HG03571 (cell line): ENCODE data around the gene CPN2.

Experiments used
- ATAC-seq: cut with Tn5 transposase; IDR thresholded peaks from one replicate; pipeline ENCODE4 v1.9.1; 2021; ENCODE audit not compliant: unreplicated experiment

Gene CPN2

DNA sequence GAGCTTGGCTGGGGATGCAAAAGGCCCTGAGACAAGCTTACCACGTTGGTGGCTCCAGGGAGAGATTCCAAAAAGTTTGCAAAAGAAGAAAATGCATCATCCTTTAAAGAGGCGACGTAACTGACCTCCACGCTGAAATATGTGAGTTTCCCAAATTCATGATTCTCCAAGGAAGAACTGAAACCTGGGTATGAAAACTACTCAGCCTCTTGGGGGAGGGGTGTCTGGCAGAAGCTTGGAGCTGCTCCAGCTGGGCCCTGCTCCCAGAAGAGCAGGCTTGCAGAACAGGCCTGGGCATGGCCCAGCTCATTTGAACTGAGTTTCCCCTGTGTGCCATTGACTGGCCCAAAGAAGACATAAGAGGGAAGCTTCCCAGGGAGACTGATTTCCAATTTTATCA is 20.5 kb downstream of the CPN2 start:
- ATAC-seq: no peak

DNA sequence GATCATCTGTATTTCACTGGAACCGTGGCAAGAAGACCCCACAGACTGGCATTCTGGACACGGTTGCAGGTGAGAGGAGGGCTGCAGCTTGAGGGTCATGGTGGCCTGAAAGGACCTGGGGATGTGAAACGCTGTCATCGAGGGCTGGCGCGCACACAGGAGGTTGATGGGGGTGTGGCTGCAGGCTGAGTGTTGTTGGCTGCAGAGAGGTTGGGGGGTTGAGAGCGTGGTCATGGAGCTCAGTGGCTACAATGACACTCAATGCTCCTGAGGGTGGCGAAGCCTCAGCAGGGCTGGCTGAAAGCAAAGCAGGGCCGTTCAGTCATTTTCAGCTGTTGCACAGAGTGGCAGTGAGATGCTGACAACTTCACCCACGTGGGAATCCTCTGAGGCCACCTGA is 21.0 kb downstream of the CPN2 start:
- no peak for ATAC-seq

DNA sequence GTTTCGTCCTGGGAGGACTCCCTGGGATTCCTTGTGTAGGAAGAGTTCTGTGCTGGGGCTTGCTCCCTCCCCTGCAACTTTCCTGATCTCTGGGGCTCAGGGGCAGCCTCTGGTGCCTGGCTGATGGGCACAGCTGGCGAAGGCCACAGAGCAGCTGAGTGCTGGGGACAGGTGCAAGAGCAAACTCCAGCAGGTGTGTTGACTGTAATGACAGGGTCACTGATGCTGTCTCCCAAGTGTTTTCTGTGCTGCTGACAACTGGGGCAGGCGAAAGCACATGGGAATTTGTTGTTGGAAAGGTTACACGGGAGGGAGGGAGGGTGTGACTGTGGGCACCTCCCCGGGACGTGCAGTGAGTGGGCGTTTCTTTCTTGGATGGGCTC is 21.6 kb downstream of the CPN2 start:
- no peak for ATAC-seq

DNA sequence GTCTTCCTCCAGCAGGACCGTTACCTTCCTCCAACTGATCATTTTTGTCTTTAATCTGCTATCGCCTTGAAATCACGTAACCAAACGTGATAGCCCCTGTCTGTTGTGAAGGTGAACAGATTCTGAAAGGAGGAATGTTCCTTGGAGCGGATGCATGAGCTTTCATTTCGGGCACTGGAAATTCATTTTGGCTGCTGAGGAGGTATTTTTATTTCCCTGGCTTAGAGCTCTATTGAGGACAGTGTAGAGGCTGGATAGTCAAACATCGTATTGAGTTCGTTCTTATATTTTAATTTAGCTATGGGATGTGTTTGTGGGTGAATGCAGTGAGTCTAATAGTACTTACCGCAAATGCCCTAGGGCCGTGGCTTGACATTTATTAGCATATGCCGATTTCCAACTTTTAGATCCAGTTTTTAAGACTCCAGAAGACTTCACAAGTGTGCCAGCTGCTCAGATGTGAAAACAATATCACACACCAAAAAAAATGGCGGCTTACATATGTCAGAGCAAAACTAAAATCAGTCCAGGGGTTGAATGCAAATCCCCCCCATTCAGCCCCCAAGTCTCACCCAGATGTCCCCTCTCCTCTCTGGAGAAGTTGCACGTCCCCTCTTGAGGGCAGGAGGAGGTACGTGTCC is 22.1 kb downstream of the CPN2 start:
- ATAC-seq: no peak

DNA sequence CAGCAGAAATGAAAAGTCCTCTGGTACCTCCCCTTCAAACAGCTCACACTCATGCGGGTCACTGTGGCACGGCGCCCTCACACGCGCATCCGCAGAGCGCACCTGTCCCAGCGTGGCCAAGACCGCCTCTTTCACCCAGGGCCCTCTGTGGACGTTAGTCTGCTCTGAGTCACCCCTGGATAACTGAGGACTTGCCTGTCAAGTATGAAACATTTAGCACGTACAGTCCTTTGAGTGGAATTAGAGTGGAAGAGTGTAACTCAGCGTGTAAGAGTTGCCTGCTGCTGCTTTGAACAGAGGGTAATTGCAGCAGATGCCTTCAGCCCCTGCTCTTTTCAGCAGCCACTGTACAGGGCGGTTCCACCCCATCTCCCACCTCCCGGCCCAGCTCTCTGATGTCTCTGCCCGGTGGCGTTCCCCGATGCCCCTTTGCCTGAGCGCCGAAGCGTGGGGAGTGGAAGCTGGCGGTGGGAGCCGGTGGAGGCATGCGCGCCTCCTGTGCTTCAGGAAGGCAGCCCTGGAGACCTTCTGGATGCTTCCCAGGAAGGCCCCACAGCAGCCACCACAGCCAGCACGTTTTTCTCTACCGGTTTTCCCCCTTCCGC is 23.0 kb downstream of the CPN2 start:
- no peak for ATAC-seq

DNA sequence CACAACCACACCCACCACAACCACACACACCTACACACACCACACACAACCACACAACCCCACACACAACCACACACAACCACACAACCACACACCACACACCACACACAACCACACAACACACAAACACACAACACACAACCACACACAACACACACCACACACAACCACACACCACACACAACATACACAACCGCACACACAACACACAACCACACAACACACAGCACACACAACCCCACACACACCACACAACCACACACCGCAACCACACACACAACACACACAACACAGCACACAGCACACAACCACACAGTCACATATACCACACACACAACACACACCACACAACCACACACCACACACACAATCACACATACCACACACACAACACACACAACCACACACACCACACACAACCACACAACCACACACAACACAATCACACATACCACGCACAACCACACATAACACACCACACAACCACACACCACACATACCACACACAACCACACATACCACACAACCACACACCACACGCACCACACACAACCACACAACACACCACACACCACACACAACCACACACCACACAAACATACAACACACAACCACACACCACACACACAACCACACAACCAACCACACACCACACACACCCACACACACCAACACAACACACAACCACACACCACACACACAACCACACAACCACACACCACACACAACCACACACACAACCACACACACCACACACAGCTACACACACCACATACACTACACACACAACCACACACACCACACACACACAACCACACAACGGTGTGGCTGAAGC is 23.7 kb downstream of the CPN2 start:
- no peak for ATAC-seq

DNA sequence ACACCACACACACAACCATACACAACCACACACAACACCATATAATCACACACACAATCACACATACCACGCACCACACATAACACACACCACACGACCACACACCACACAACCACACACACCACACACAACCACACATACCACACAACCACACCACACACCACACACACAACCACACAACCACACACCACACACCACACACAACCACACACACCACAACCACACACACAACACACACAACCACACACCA is 24.2 kb downstream of the CPN2 start:
- ATAC-seq: no peak

DNA sequence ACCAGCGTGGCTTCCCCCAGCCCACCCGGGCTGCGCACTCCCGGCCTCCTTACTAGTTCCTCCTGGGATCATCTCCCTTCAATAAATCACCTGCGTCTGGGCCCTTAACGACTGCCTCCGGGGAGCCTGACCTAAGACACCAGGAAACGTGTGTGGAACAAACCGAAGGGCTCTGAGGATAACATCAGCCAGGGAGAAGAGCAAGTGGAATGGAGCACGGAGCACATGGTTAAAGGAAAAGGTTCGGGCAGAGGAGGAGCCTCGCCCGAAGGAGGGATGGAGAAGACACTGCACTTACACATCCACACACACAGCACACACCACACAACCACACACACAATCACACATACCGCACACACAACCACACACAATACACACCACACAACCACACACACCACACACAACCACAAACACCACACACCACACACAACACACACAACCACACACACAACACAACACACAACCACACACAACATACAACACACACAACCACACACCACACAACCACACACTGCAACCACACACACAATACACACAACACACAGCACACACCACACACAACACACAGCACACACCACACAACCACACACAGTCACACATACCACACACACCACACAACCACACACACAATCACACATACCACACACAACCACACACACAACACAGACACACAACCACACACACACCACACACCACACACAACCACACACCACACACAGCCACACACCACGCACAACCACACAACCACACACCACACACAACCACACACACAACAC is 24.7 kb downstream of the CPN2 start:
- ATAC-seq: no peak

DNA sequence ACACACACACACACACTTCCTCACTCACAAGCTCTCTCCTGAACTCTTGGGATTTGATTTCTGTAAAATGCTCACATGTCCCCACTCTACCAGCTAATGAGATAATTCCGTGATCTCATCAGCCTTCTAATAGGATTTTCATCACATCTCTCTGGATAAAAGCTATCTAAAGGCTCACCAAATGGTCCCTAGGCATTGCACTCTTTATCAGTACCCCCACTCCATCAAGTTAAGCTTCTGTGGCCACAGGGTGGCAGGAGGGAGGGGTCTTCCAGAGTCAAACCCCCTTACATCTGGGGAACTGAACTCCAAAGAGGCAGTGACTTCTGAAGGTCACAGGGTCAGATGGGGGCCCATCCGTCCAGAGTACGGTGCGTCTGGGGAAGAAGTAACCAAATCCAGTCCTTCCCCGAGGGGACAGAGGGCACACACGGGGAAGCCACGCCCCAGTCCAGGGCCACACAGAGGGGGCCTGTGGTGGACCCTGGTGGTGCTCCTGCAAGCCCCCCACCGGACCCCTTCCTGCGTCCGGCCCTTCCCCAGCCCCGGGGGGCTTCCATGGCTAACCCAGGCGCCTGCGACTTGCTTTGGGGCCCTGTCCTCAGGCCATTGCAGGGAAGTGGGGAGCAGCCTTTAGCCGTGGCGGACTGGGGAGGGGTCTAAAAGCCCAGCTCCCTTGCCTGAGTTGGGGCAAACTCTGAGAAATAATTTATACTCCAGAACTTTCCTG is 25.5 kb downstream of the CPN2 start:
- no peak for ATAC-seq

DNA sequence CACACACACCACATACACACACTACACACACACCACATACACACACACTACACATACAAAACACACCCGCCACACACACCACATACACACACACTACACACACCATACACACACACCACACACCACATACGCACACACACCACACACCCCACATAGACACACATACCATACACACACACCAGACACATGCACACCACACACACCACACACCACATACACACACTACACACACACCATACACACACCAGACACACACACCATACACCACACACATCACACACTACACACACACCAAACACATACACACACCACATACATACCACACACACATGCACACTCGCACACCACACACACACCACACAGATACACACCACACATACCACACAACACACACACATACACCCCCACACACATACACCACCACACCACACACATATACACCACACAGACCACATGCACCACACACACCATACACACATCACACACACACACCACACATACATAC is 26.3 kb downstream of the CPN2 start:
- no peak for ATAC-seq

DNA sequence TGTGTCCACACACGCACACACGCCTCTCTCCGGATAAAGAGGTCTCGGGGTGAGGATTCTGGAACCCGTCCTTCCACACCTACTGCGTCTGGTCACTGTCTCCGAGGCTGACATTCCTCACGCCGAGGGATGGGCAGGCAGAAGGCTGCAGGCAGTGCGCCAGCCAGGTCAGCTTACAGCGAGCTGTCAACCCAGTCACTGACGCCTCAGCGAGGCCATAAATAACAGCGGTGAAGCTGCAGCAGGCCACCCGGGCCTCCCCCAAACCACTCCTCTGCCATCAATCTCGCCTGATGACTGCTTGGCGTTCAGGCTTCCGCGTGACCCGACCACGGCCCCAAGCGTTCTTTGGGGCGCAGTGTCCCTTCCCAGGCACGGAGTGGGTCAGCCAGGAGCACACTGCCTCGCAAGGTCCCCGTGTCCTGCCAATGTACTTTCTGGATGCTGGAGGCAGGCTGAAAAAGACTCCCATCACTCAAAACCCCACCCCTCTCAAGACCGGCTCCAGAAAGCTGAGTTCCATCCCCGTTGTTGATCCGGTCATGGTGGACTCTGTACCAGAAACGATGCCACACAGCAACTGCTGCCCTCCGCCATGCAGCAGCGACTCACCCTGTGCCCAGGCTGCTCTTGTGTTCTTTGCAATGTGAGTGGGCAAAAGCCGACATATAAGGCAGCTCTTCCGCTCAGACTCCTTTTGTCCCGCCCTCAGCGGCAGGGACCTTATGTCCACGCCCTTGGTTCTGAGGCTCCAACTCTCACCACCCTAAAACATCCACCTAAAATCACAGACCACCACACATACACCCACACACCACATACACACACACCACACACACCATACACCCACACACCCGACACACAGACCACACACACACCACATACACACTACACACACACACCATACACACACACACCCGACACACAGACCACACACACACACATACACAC is 27.1 kb downstream of the CPN2 start:
- peak; percentile 45 for ATAC-seq

DNA sequence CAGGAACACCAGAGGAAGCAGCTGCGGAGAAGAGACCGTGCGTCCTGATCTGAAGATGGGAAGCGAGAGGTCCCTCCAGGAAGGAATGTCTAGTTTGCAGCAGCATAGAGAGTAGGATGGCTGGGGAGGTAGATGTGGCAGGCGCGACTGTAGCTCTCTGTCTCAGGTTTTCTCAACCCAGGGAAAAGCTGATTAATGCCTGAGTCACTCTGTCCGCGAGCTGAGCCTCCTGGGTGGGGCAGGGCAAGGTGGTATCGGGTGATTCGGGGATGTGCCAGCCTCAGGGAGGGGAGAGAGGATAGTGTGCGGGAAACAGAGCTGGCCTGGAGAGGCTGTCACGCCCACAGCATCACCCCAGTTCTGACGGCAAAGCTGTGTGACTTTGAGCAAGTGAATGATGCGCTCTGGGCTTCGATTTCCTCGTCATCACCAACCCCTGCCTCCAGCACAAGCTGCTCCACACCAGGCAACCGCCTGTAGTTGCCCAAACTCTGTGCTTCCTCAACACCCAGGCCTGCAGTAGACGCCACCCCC is 28.4 kb downstream of the CPN2 start:
- no peak for ATAC-seq

DNA sequence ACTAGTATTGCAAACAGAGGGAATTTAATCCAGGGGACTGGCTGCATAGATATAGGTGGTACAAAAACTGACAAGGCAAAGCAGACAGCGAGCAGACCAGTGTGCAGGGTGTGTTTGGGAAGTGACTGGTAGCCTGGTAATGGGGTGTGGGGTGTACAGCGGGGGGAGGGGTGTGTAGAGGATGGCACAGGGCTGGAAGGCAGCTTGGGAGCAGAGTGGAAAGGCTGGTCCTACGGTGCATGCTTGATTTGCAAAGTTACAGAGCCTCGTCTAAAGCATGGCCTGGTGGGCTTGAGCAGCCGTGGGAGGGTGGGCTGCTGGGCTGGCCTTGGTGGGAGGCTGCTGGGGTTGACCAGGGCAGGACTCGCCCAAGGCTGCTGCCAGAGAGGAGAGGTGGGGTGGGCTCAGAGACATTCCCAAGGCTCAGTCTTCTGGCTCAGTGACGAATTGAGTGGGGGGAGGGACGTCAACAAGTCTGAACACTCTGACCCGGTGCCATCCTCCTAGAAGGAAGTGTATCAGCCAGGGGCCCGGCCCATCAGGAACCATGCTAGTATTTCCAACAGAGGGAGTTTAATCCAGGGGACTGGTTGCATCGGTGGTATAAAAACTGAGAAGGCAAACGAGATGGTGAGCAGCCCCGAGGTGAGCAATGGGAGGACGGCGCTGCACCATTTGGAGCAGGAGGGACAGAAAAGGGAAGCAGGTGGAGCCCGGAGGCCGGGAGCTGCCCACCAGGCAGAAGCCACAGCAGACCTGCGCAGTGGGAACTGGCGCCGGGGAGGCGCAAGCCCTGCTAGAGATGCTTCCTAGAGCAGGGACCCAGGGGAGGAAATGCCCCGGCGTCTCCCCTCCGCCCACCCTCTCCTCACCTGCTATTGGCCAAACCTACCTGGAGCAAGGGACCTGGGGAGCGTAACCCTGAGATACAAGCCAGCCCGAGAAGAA is 29.2 kb downstream of the CPN2 start:
- no peak for ATAC-seq

DNA sequence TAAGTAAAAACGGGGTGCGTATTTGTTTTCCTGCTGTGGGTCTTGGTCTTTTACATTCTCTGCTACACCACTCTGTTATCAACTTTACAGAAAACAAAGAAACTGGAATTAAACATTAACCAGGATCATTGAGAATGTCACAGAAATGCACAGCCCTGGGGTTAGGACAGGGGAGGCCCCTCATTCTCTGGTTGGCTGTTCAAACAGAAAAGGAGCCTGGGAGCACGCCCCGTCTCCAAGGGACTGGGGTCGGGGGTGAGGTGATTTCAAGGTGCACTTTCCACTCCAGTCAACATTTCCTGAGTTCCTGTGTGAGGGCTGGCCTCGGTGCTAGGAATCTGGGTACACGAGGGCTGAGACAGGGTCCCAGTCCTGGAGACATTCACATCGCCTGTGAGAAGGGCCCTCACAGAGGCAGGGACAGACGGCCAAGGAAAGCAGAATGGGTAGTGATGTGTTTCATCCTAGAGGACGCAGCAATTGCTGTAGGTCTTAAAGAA is 30.3 kb downstream of the CPN2 start:
- no peak for ATAC-seq

DNA sequence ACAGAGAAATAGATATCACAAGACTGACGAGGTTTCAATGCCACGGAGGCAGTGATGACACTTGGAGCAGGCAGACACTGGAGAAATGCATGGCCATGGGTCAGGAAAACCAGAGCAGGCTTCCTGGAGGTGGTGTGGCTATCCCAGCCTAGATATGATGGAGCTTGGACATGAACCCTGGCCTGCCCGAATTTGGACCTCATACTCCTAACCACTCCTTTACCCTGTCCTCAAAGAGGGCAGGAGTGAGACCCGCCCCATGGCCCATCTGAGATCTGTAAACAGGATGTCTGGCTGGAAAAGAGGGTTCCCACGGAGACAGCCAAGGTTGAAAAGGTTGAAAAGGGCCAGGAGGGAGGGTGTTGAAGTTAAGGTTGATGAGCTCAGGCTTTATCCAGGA is 31.0 kb downstream of the CPN2 start:
- no peak for ATAC-seq

DNA sequence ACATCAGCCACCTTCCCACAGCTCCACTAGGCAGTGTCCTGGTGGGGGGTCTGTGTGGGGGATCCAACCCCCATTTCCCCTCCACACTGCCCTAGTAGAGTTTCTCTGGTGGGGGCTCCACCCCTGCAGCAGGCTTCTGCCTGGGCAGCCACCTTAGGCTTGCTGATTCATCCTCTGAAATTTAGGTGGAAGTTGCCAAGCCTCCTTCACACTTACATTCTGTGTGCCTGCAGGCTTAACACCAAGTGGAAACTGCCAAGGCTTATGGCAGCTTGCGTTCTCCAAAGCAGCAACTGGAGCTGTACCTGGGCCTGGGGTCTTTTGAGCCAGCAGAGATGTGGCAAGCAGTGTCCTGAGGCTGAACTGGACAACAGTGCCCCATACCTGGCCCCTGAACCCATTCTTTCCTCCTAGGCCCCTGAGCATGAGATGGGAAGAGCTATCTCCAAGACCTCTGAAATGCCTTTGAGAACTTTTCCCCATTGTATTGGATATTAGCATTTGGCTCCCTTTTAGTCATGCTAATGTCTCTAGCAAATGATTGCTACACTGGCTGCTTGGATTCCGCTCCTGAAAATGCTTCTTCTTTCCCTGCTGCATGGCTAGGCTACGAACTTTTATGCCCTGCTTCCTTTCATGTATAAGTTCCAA is 32.5 kb downstream of the CPN2 start:
- no peak for ATAC-seq

DNA sequence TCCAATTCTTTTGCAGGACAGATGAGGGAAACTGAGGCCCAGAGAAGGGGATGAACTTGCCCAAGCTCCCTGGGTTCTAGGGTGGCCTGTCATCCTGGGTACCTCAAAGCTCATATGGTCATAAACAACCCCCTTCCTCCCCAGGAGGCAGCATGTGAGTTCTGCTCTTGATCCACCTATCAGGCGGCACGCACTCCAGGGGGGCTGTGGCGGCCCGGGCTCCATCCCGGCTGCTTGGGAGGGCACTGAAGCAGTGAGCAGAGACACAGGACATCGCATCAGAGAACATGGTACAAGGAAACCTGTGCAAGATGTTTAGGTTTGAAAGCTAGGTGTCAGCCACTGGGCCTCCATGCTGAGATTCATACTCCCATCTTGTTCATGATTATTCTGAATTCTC is 34.2 kb downstream of the CPN2 start:
- ATAC-seq: no peak

DNA sequence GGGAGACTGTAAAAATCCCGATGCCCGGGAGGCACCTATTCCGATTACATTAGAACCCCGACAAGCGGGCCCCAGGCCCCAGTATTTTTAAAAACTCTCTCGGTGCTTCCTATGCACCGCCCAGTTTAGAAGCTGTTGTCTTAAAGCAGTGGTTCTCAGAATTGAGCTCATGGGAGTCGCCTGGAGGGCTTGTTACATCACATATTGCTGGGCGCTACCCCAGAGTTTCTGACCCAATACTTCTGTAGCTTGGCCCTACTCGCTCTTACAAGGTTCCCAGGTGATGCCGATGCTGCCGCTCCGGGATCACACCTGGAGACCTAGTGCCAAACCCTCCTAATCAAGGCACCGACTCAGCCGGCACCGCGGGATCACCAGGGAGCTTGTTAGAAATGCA is 35.2 kb downstream of the CPN2 start:
- ATAC-seq: peak; percentile 16
